Activated T-cell treated with anti-CD3 and anti-CD28 coated beads for 24 hours (primary cell): ENCODE results near the gene TGM5.
A peak's percentile ranks its signal among the peaks of the same experiment; 100 is the strongest.
"Not testable (repeated sequence)": the region's sequence is repeated elsewhere in the genome, so short reads cannot be mapped to it uniquely, and the experiment has no call there.

ENCODE experiments used
- DNase-seq: peaks from one replicate; pipeline ENCODE4 v3.0.0-alpha.2; 2020; ENCODE audit warnings: low read depth

The TGM5 gene

GRCh38 chr15:43218908-43219706 lies 47.6 kb downstream of the TGM5 start:
- DNase-seq, result no peak

- no peak for DNase-seq
These were observed 50.8 kb downstream of the TGM5 start for GRCh38 chr15:43215961-43216360.

GRCh38 chr15:43214592-43215295 lies 52.0 kb downstream of the TGM5 start:
- no peak for DNase-seq

- DNase-seq, result no peak
These were observed 52.6 kb downstream of the TGM5 start for GRCh38 chr15:43214169-43214568.

- no peak for DNase-seq
These were observed 53.3 kb downstream of the TGM5 start for GRCh38 chr15:43213466-43213865.

GRCh38 chr15:43212951-43213350 lies 53.8 kb downstream of the TGM5 start:
- no peak for DNase-seq

- no peak for DNase-seq
These were observed 54.4 kb downstream of the TGM5 start for GRCh38 chr15:43212299-43212698.

GRCh38 chr15:43211224-43211735 lies 55.4 kb downstream of the TGM5 start:
- no peak for DNase-seq

- DNase-seq, result no peak
These were observed 55.9 kb downstream of the TGM5 start for GRCh38 chr15:43210807-43211206.

- no peak for DNase-seq
These were observed 56.5 kb downstream of the TGM5 start for GRCh38 chr15:43210172-43210745.

- DNase-seq, result no peak
These were observed 57.5 kb downstream of the TGM5 start for GRCh38 chr15:43209059-43209824.

GRCh38 chr15:43208052-43209002 lies 58.4 kb downstream of the TGM5 start:
- no peak for DNase-seq

- no peak for DNase-seq
These were observed 59.7 kb downstream of the TGM5 start for GRCh38 chr15:43207024-43207423.

- DNase-seq, result no peak
These were observed 60.7 kb downstream of the TGM5 start for GRCh38 chr15:43206054-43206453.

GRCh38 chr15:43204016-43204901 lies 62.5 kb downstream of the TGM5 start:
- DNase-seq, result peak; percentile 20

- DNase-seq, result no peak
These were observed 66.7 kb downstream of the TGM5 start for GRCh38 chr15:43199945-43200488.

GRCh38 chr15:43198992-43199391 lies 67.7 kb downstream of the TGM5 start:
- DNase-seq, result no peak

- DNase-seq, result not testable (repeated sequence)
These were observed 68.2 kb downstream of the TGM5 start for GRCh38 chr15:43198556-43198955.

GRCh38 chr15:43197773-43198172 lies 69.0 kb downstream of the TGM5 start:
- not testable (repeated sequence) for DNase-seq
